Measurements from ENCODE around the gene ZBTB17. TPM values are rescaled to one million over a fixed set of nuclear protein-coding genes. Genes with fewer than 3 reads are reported as not detected.
A peak's percentile ranks its signal among the peaks of the same experiment; 100 is the strongest.

Gene ZBTB17
- total RNA-seq, 1 donor from 2014 or later = 23.9 TPM

- Mint-ChIP-seq H3K36me3 (ENCODE audit: low read depth) (peaks cover 37% of the 10 kb centered on the region), H3K4me1 (ENCODE audit: low read depth) (peaks cover 27% of the 10 kb centered on the region), H3K9me3 (ENCODE audit: low read depth) (no peaks in the 10 kb centered on the region), H3K27me3 (ENCODE audit: low read depth) (no peaks in the 10 kb centered on the region), H3K4me3 (ENCODE audit: unreplicated experiment) (no peak overlapping the region), H3K27ac (ENCODE audit: unreplicated experiment) (peak overlapping the region; percentile 85)
- DNase-seq (ENCODE audit: low spot score) = no peak
- peak; percentile 56 for TF ChIP-seq CTCF (IDR thresholded peaks at IDR 0.05)
Observed at GRCh38 chr1:15937706-15938168, 38.2 kb downstream of the ZBTB17 start.

- no peaks in the 10 kb centered on the region for H3K27me3 Mint-ChIP-seq (ENCODE audit: low read depth)
- TF ChIP-seq CTCF (IDR thresholded peaks at IDR 0.05) = no peak
Observed at GRCh38 chr1:15937146-15937545, 38.8 kb downstream of the ZBTB17 start.

DNA sequence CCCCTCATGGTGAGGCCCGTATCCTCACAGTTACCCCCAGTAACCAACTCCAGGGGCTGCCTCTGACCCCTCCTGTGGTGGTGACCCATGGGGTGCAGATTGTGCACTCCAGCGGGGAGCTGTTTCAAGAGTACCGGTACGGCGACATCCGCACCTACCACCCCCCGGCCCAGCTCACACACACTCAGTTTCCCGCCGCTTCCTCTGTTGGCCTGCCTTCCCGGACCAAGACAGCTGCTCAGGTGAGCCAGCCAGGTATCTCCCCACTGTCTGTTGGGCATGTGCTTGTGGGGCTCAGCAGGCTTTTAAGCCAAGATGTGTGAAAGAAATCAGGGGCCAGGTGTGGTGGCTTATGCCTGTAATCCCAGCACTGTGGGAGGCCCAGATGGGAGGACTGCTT is 39.9 kb downstream of the ZBTB17 start:
- H3K4me3 Mint-ChIP-seq (ENCODE audit: unreplicated experiment) = no peak overlapping the region
- peaks cover 46% of the 10 kb centered on the region for H3K36me3 Mint-ChIP-seq (ENCODE audit: low read depth)
- TF ChIP-seq CTCF (IDR thresholded peaks at IDR 0.05) = no peak
- DNase-seq (ENCODE audit: low spot score) = no peak
- no peak overlapping the region for H3K27ac Mint-ChIP-seq (ENCODE audit: unreplicated experiment)
- H3K4me1 Mint-ChIP-seq (ENCODE audit: low read depth) = peaks cover 27% of the 10 kb centered on the region
- H3K9me3 Mint-ChIP-seq (ENCODE audit: low read depth) = no peaks in the 10 kb centered on the region
- no peaks in the 10 kb centered on the region for H3K27me3 Mint-ChIP-seq (ENCODE audit: low read depth)

More at GRCh38 chr1:15937146-15937545, 38.8 kb downstream of the ZBTB17 start:
- H3K9me3 Mint-ChIP-seq (ENCODE audit: low read depth) = no peaks in the 10 kb centered on the region
- no peak overlapping the region for H3K4me3 Mint-ChIP-seq (ENCODE audit: unreplicated experiment)
- peaks cover 42% of the 10 kb centered on the region for H3K36me3 Mint-ChIP-seq (ENCODE audit: low read depth)
- peak overlapping the region; percentile 85 for H3K27ac Mint-ChIP-seq (ENCODE audit: unreplicated experiment)
- DNase-seq (ENCODE audit: low spot score) = no peak
- H3K4me1 Mint-ChIP-seq (ENCODE audit: low read depth) = peaks cover 27% of the 10 kb centered on the region

- peaks cover 52% of the 10 kb centered on the region for H3K36me3 Mint-ChIP-seq (ENCODE audit: low read depth)
- TF ChIP-seq CTCF (IDR thresholded peaks at IDR 0.05) = no peak
- no peak overlapping the region for H3K4me3 Mint-ChIP-seq (ENCODE audit: unreplicated experiment)
- no peaks in the 10 kb centered on the region for H3K27me3 Mint-ChIP-seq (ENCODE audit: low read depth)
- no peak for DNase-seq (ENCODE audit: low spot score)
- no peak overlapping the region for H3K27ac Mint-ChIP-seq (ENCODE audit: unreplicated experiment)
- peaks cover 27% of the 10 kb centered on the region for H3K4me1 Mint-ChIP-seq (ENCODE audit: low read depth)
- H3K9me3 Mint-ChIP-seq (ENCODE audit: low read depth) = no peaks in the 10 kb centered on the region
Observed at GRCh38 chr1:15935056-15935950, 40.6 kb downstream of the ZBTB17 start.

- H3K27ac Mint-ChIP-seq (ENCODE audit: unreplicated experiment) = no peak overlapping the region
Observed at GRCh38 chr1:15934211-15935055, 41.5 kb downstream of the ZBTB17 start.

More at GRCh38 chr1:15934211-15935055, 41.5 kb downstream of the ZBTB17 start:
- H3K27me3 Mint-ChIP-seq (ENCODE audit: low read depth) = no peaks in the 10 kb centered on the region
- DNase-seq (ENCODE audit: low spot score) = no peak
- peaks cover 58% of the 10 kb centered on the region for H3K36me3 Mint-ChIP-seq (ENCODE audit: low read depth)
- no peaks in the 10 kb centered on the region for H3K9me3 Mint-ChIP-seq (ENCODE audit: low read depth)
- no peak for TF ChIP-seq CTCF (IDR thresholded peaks at IDR 0.05)
- peaks cover 19% of the 10 kb centered on the region for H3K4me1 Mint-ChIP-seq (ENCODE audit: low read depth)
- H3K4me3 Mint-ChIP-seq (ENCODE audit: unreplicated experiment) = no peak overlapping the region

Data from chondrocyte (in vitro differentiated cells).